Endometrial microvascular endothelial cells (primary cell): Measurements from ENCODE around the gene DNAI7. TPM values are rescaled to one million over a fixed set of nuclear protein-coding genes. Genes with fewer than 3 reads are reported as not detected.

Experiments
- in situ Hi-C: cut with HindIII; loops from 2 replicates; pipeline ENCODE4 v1.10.0; 2017; ENCODE audit warnings: low sequenced_read_pairs, low pct_unique_long_range_greater_than_20kb; ENCODE audit errors: inconsistent ontology term
- total RNA-seq: library from RNA; depleted of rRNA; stranded (reverse); fragments of >200 nt; gene quantifications from one replicate; pipeline ENCODE4 v1.2.3, GENCODE V29; 2015; ENCODE audit errors: inconsistent ontology term

Gene DNAI7
- total RNA-seq, 1 donor from 2014 or later = not detected

DNA sequence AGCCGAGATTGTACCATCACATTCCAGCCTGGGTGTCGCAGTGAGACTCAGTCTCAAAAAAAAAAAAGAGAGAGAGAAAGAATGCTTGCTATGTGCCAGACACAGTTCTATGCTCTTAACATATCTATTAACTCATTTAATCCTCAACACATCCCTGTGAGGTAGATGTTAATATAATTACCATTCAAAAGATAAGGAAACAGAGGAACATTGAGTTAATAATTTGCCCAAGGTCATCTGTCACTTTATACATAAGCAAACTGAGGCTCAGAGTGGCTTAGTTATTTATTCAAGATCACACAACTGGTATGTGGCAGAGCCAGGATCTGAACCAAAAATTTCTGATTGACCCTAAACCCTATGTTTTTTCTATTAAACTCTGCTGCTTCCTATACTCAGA is 129.9 kb downstream of the DNAI7 start:
- in situ Hi-C loops = no loop called here

DNA sequence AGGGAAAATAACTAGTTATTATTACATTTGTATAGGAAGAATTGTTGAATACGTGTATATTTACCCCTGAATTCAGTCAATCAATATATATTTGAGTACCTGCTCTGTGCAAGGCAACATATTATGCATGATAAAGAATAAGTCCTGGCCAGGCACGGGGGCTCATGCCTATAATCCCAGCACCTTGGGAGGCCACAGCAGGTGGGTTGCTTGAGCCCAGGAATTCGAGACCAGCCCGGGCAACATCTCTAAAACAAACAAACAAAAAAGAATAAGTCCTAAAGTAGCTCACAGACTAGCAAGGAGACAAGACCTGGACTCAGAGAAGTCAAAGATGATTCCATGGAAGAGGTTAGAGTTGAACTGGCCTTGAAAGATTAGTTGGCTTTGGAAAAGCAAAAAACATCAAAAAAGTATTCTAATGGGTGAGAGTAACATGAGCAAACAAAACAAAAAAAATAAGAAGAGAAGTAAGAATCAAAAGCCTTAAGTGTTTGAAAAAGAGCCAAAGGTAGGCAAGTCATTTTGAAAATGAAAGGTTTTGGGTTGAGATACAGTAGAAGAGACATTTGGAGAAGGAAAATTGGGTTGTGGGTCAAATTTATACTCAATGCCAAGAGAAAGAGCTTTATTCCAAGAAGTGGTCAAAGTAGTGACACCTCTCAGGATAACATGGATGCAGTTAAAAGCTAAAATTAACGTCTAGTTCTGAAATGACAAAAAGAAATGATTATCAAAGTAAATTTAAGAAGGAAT is 130.9 kb downstream of the DNAI7 start:
- in situ Hi-C loops = no loop called here

DNA sequence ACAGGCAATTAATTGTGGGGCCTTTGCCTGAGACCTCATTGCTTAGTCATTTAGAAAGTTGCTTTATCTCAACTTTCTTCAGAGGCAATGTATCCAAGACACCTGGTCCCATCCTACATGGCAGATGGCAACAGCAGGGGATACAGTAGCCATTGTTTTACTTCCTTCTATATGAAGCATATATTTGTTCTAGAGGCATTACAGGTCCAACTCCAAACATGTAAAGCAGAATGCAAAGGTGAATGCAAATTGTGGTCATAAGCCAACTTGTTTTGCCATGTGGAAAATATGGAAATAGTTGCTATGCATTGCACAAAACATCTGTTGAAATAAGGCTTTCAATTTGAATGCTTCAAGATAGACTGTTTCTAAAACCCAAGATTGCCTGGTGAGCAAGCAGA is 136.3 kb downstream of the DNAI7 start:
- in situ Hi-C loops = no loop called here

Other genes starting within 250 kb of the DNAI7 start
- gene BCAT1, start 246.1 kb downstream of the DNAI7 start, total RNA-seq = 117 TPM
- gene ETFRF1, start 77 bp upstream of the DNAI7 start, total RNA-seq = 31.6 TPM
- 16.6 TPM for gene KRAS, start 55.8 kb upstream of the DNAI7 start, total RNA-seq